ENCODE measurements around the gene GGCX.

Gene GGCX

GRCh38 chr2:85523062-85523902 lies 38.0 kb downstream of the GGCX start:
- no peak for TF ChIP-seq ZNF510 (tag by site-specific recombination; IDR thresholded peaks at IDR 0.05; ENCODE audit: insufficient replicate concordance)
- TF ChIP-seq KLF1 (tag by site-specific recombination; IDR thresholded peaks at IDR 0.05), result peak; percentile 19; the same call in 1 of the 2 replicates
- TF ChIP-seq ZBTB17 (tag by site-specific recombination; IDR thresholded peaks at IDR 0.05), result peak; percentile 58
- TF ChIP-seq GLI4 (tag by site-specific recombination; IDR thresholded peaks at IDR 0.05), result no peak
- TF ChIP-seq YY1 (tag by site-specific recombination; IDR thresholded peaks at IDR 0.05), result no peak
- H3K4me3 ChIP-seq (ENCODE audit: low read depth, low read length), result no peak overlapping the region
- CTCF ChIA-PET, result no interaction called here
- H3K27ac ChIP-seq (ENCODE audit: extremely low read depth, low read depth, low read length), result no peak overlapping the region
- H3K4me1 ChIP-seq (ENCODE audit: control insufficient read depth, insufficient read depth, low read length), result peaks cover 14% of the 10 kb centered on the region
- H3K36me3 ChIP-seq (ENCODE audit: control insufficient read depth in 2 of 2, insufficient read depth in 1 of 2, low read length in 2 of 2), result no peaks in the 10 kb centered on the region
- POLR2A ChIA-PET, result interaction anchor here (0.5 to 2.2 kb wide), 5 partner anchors 14 to 163 kb away, joined by 3 to 16 read pairs (median 4); partner anchors contain the start of gene MAT2A
- H3K9me3 ChIP-seq (ENCODE audit: control insufficient read depth, insufficient read depth, low read depth, low read length), result no peaks in the 10 kb centered on the region

GRCh38 chr2:85522090-85522647 lies 39.1 kb downstream of the GGCX start:
- no peaks in the 10 kb centered on the region for H3K36me3 ChIP-seq (ENCODE audit: control insufficient read depth in 2 of 2, insufficient read depth in 1 of 2, low read length in 2 of 2)
- H3K4me3 ChIP-seq (ENCODE audit: low read depth, low read length), result no peak overlapping the region
- ChIA-PET POLR2A (interaction anchor here (0.7 to 1.5 kb wide), 2 partner anchors 17 to 18 kb away, joined by 4 to 7 read pairs; partner anchors contain the start of gene MAT2A), CTCF (no interaction called here)
- peaks cover 14% of the 10 kb centered on the region for H3K4me1 ChIP-seq (ENCODE audit: control insufficient read depth, insufficient read depth, low read length)
- no peak overlapping the region for H3K27ac ChIP-seq (ENCODE audit: extremely low read depth, low read depth, low read length)
- H3K9me3 ChIP-seq (ENCODE audit: control insufficient read depth, insufficient read depth, low read depth, low read length), result no peaks in the 10 kb centered on the region
- TF ChIP-seq ZNF433 (tag by site-specific recombination; IDR thresholded peaks at IDR 0.05; ENCODE audit: low read depth) (no peak), ZNF514 (tag by site-specific recombination; IDR thresholded peaks at IDR 0.05) (no peak), ZNF148 (tag by site-specific recombination; IDR thresholded peaks at IDR 0.05; ENCODE audit: borderline replicate concordance) (no peak), ZNF121 (tag by site-specific recombination; IDR thresholded peaks at IDR 0.05) (0 out of 2 replicates have a peak, but pooled peaks have one; percentile 37), YY2 (tag by site-specific recombination; IDR thresholded peaks at IDR 0.05) (no peak), SP7 (tag by site-specific recombination; IDR thresholded peaks at IDR 0.05) (no peak), GLIS2 (tag by site-specific recombination; IDR thresholded peaks at IDR 0.05) (no peak), KLF17 (tag by site-specific recombination; IDR thresholded peaks at IDR 0.05) (no peak), ZNF138 (tag by site-specific recombination; IDR thresholded peaks at IDR 0.05; ENCODE audit: borderline replicate concordance) (no peak), ZFHX2 (tag by site-specific recombination; conservative IDR thresholded peaks at IDR 0.05) (no peak), ZNF785 (tag by site-specific recombination; IDR thresholded peaks at IDR 0.05) (no peak)
- TF ChIP-seq, protein P1, sequence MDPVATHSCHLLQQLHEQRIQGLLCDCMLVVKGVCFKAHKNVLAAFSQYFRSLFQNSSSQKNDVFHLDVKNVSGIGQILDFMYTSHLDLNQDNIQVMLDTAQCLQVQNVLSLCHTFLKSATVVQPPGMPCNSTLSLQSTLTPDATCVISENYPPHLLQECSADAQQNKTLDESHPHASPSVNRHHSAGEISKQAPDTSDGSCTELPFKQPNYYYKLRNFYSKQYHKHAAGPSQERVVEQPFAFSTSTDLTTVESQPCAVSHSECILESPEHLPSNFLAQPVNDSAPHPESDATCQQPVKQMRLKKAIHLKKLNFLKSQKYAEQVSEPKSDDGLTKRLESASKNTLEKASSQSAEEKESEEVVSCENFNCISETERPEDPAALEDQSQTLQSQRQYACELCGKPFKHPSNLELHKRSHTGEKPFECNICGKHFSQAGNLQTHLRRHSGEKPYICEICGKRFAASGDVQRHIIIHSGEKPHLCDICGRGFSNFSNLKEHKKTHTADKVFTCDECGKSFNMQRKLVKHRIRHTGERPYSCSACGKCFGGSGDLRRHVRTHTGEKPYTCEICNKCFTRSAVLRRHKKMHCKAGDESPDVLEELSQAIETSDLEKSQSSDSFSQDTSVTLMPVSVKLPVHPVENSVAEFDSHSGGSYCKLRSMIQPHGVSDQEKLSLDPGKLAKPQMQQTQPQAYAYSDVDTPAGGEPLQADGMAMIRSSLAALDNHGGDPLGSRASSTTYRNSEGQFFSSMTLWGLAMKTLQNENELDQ (tag by site-specific recombination; IDR thresholded peaks at IDR 0.05; ENCODE audit: low read depth), result 0 out of 2 replicates have a peak, but pooled peaks have one; percentile 34
- TF ChIP-seq, protein P2, sequence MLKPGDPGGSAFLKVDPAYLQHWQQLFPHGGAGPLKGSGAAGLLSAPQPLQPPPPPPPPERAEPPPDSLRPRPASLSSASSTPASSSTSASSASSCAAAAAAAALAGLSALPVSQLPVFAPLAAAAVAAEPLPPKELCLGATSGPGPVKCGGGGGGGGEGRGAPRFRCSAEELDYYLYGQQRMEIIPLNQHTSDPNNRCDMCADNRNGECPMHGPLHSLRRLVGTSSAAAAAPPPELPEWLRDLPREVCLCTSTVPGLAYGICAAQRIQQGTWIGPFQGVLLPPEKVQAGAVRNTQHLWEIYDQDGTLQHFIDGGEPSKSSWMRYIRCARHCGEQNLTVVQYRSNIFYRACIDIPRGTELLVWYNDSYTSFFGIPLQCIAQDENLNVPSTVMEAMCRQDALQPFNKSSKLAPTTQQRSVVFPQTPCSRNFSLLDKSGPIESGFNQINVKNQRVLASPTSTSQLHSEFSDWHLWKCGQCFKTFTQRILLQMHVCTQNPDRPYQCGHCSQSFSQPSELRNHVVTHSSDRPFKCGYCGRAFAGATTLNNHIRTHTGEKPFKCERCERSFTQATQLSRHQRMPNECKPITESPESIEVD (tag by site-specific recombination; IDR thresholded peaks at IDR 0.05), result 0 out of 2 replicates have a peak, but pooled peaks have one; percentile 30
- TF ChIP-seq, protein P3, sequence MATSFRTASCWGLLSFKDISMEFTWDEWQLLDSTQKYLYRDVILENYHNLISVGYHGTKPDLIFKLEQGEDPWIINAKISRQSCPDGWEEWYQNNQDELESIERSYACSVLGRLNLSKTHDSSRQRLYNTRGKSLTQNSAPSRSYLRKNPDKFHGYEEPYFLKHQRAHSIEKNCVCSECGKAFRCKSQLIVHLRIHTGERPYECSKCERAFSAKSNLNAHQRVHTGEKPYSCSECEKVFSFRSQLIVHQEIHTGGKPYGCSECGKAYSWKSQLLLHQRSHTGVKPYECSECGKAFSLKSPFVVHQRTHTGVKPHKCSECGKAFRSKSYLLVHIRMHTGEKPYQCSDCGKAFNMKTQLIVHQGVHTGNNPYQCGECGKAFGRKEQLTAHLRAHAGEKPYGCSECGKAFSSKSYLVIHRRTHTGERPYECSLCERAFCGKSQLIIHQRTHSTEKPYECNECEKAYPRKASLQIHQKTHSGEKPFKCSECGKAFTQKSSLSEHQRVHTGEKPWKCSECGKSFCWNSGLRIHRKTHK (tag by site-specific recombination; IDR thresholded peaks at IDR 0.05), result no peak

Measured in HEK293 (cell line).